ENCODE measurements around the gene MT3. TPM values are rescaled to one million over a fixed set of nuclear protein-coding genes. Genes with fewer than 3 reads are reported as not detected.
A peak's percentile ranks its signal among the peaks of the same experiment; 100 is the strongest.

MT3 gene
- total RNA-seq, result 0.77 TPM in 1 of 3 replicates, not detected in the others
- long read RNA-seq, result 0 reads

- no peak for DNase-seq (ENCODE audit: low spot score)
- Mint-ChIP-seq H3K4me3 (ENCODE audit: unreplicated experiment) (peak within 1 kb of the TSS; percentile 68), H3K27me3 (ENCODE audit: low read depth) (peaks cover 17% of the 10 kb centered on the region), H3K27ac (ENCODE audit: unreplicated experiment) (no peak within 1 kb of the TSS), H3K9me3 (ENCODE audit: low read depth) (peaks cover 3% of the 10 kb centered on the region), H3K4me1 (ENCODE audit: low read depth) (peaks cover 13% of the 10 kb centered on the region), H3K36me3 (ENCODE audit: low read depth) (no peaks in the 10 kb centered on the region)
- peak; percentile 20 for TF ChIP-seq CTCF (IDR thresholded peaks at IDR 0.05)
These were observed at the start of gene MT3 for GRCh38 chr16:56589141-56590039. Gene MT3, plus strand, starts transcription at chr16:56589528. Its CDS starts 63 bp downstream, at chr16:56589591.

- H3K4me1 Mint-ChIP-seq (ENCODE audit: low read depth), result no peaks in the 10 kb centered on the region
- peaks cover 3% of the 10 kb centered on the region for H3K27me3 Mint-ChIP-seq (ENCODE audit: low read depth)
- peaks cover 2% of the 10 kb centered on the region for H3K9me3 Mint-ChIP-seq (ENCODE audit: low read depth)
- DNase-seq (ENCODE audit: low spot score), result no peak
- H3K4me3 Mint-ChIP-seq (ENCODE audit: unreplicated experiment), result no peak overlapping the region
- no peak for TF ChIP-seq CTCF (IDR thresholded peaks at IDR 0.05)
- no peaks in the 10 kb centered on the region for H3K36me3 Mint-ChIP-seq (ENCODE audit: low read depth)
- H3K27ac Mint-ChIP-seq (ENCODE audit: unreplicated experiment), result no peak overlapping the region
These were observed 49.7 kb upstream of the MT3 start for GRCh38 chr16:56539656-56540055.

GRCh38 chr16:56542039-56542438 is 47.3 kb upstream of the MT3 start:
- no peak overlapping the region for H3K4me3 Mint-ChIP-seq (ENCODE audit: unreplicated experiment)
- TF ChIP-seq CTCF (IDR thresholded peaks at IDR 0.05), result no peak
- H3K4me1 Mint-ChIP-seq (ENCODE audit: low read depth), result no peaks in the 10 kb centered on the region
- H3K36me3 Mint-ChIP-seq (ENCODE audit: low read depth), result no peaks in the 10 kb centered on the region
- no peak for DNase-seq (ENCODE audit: low spot score)
- H3K27ac Mint-ChIP-seq (ENCODE audit: unreplicated experiment), result no peak overlapping the region
- H3K9me3 Mint-ChIP-seq (ENCODE audit: low read depth), result peaks cover 2% of the 10 kb centered on the region
- peaks cover 3% of the 10 kb centered on the region for H3K27me3 Mint-ChIP-seq (ENCODE audit: low read depth)

- Mint-ChIP-seq H3K27ac (ENCODE audit: unreplicated experiment) (no peak overlapping the region), H3K9me3 (ENCODE audit: low read depth) (no peaks in the 10 kb centered on the region), H3K27me3 (ENCODE audit: low read depth) (peaks cover 2% of the 10 kb centered on the region), H3K4me1 (ENCODE audit: low read depth) (peaks cover 6% of the 10 kb centered on the region), H3K36me3 (ENCODE audit: low read depth) (no peaks in the 10 kb centered on the region), H3K4me3 (ENCODE audit: unreplicated experiment) (no peak overlapping the region)
- no peak for DNase-seq (ENCODE audit: low spot score)
- no peak for TF ChIP-seq CTCF (IDR thresholded peaks at IDR 0.05)
These were observed 42.0 kb upstream of the MT3 start for GRCh38 chr16:56547120-56547948.

GRCh38 chr16:56547949-56548567 is 41.3 kb upstream of the MT3 start:
- TF ChIP-seq CTCF (IDR thresholded peaks at IDR 0.05), result no peak
- H3K36me3 Mint-ChIP-seq (ENCODE audit: low read depth), result no peaks in the 10 kb centered on the region
- H3K4me3 Mint-ChIP-seq (ENCODE audit: unreplicated experiment), result no peak overlapping the region
- peaks cover 6% of the 10 kb centered on the region for H3K4me1 Mint-ChIP-seq (ENCODE audit: low read depth)
- no peaks in the 10 kb centered on the region for H3K9me3 Mint-ChIP-seq (ENCODE audit: low read depth)
- DNase-seq (ENCODE audit: low spot score), result no peak
- no peak overlapping the region for H3K27ac Mint-ChIP-seq (ENCODE audit: unreplicated experiment)
- peaks cover 2% of the 10 kb centered on the region for H3K27me3 Mint-ChIP-seq (ENCODE audit: low read depth)
